C4-2B (cell line): ENCODE results near the gene PRDM15.

Source experiments
- CTCF ChIP-seq: fragments of 450-650 bp; conservative IDR thresholded peaks from 2 replicates; pipeline ENCODE4 v1.5.1; 2017; ENCODE audit warnings: mild to moderate bottlenecking
- ZFX ChIP-seq: fragments of 450-650 bp; IDR thresholded peaks from 2 replicates; pipeline ENCODE4 v1.6.1; 2017

- no peak for TF ChIP-seq CTCF
- TF ChIP-seq ZFX, result no peak
Measured at GRCh38 chr21:41925767-41926116, 46.6 kb upstream of the PRDM15 start.
